HL-60 (cell line): ENCODE measurements around the gene NUP155.

Source experiments
- DNase-seq, 2 experiments: peaks; one replicate each; pipeline ENCODE4 v3.0.0-alpha.2; 2010 to 2020; ENCODE audit warnings: low read depth in 1 of 2, low spot score in 1 of 2
- H3K27ac ChIP-seq: fragments of 250-450 bp; sonication (Bioruptor Pico); replicated peaks from 2 replicates; pipeline ENCODE4 v1.5.1; 2020; ENCODE audit warnings: mild to moderate bottlenecking, moderate library complexity
- H3K27me3 ChIP-seq: fragments of 250-450 bp; sonication (Bioruptor Pico); 2 replicates; pipeline ENCODE4 v1.5.1; 2021; ENCODE audit warnings: mild to moderate bottlenecking, moderate library complexity; ENCODE audit not compliant: insufficient read depth, poor library complexity, severe bottlenecking
- H3K4me3 ChIP-seq: replicated peaks from 2 replicates; pipeline ENCODE4 v1.5.1; 2011; ENCODE audit warnings: mild to moderate bottlenecking, control low read depth, low read length; ENCODE audit not compliant: insufficient read depth
- CTCF ChIP-seq: IDR thresholded peaks from one replicate; pipeline ENCODE4 v1.5.1; 2011; ENCODE audit warnings: low read length, control low read depth, inconsistent platforms; ENCODE audit not compliant: insufficient read depth
- GABPA ChIP-seq: IDR thresholded peaks from 2 replicates; pipeline ENCODE4 v1.6.1; 2012; ENCODE audit warnings: low read depth
- POLR2AphosphoS5 ChIP-seq: IDR thresholded peaks from 2 replicates; pipeline ENCODE4 v1.6.1; 2012; ENCODE audit warnings: low read depth
- REST ChIP-seq: IDR thresholded peaks from 2 replicates; pipeline ENCODE4 v1.6.1; 2012; ENCODE audit warnings: low read depth; ENCODE audit not compliant: insufficient replicate concordance
- SPI1 ChIP-seq: IDR thresholded peaks from 2 replicates; pipeline ENCODE4 v1.6.1; 2012; ENCODE audit warnings: low read depth, mild to moderate bottlenecking, borderline replicate concordance

NUP155 gene

GRCh38 chr5:37248421-37248969 is 122.4 kb downstream of the NUP155 start:
- TF ChIP-seq REST: no peak
- no peak for TF ChIP-seq GABPA
- TF ChIP-seq SPI1: no peak
- no peak for TF ChIP-seq POLR2AphosphoS5
- TF ChIP-seq CTCF: no peak
- Histone ChIP-seq H3K27ac (peak overlapping the region; percentile 50; the same call in 1 of the 2 replicates), H3K4me3 (peak overlapping the region; percentile 58), H3K27me3 (no peaks in the 10 kb centered on the region)
- DNase-seq: no peak

GRCh38 chr5:37247496-37247895 is 123.4 kb downstream of the NUP155 start:
- DNase-seq: no peak
- TF ChIP-seq POLR2AphosphoS5: no peak
- no peak for TF ChIP-seq REST
- TF ChIP-seq SPI1: no peak
- TF ChIP-seq GABPA: no peak
- TF ChIP-seq CTCF: no peak
- no peak overlapping the region for H3K27ac ChIP-seq
- H3K4me3 ChIP-seq: no peak overlapping the region
- H3K27me3 ChIP-seq: no peaks in the 10 kb centered on the region

- TF ChIP-seq SPI1: no peak
- no peak for TF ChIP-seq REST
- TF ChIP-seq GABPA: no peak
- TF ChIP-seq POLR2AphosphoS5: no peak
- no peak for TF ChIP-seq CTCF
- no peak overlapping the region for H3K27ac ChIP-seq
- H3K4me3 ChIP-seq: no peak overlapping the region
- no peaks in the 10 kb centered on the region for H3K27me3 ChIP-seq
- no peak for DNase-seq
Measured at GRCh38 chr5:37247036-37247435, 123.9 kb downstream of the NUP155 start.
